Chondrocyte (in vitro differentiated cells): Measurements from ENCODE around the gene HCN4. TPM values are rescaled to one million over a fixed set of nuclear protein-coding genes. Genes with fewer than 3 reads are reported as not detected.

Experiments used
- DNase-seq: peaks from one replicate; pipeline ENCODE4 v3.0.0; 2021; ENCODE audit warnings: mixed read lengths, low spot score
- H3K27ac Mint-ChIP-seq: one replicate; pipeline ENCODE4 v1.8.0; 2021; ENCODE audit warnings: mild to moderate bottlenecking, moderate library complexity, mixed read lengths; ENCODE audit not compliant: unreplicated experiment
- H3K27me3 Mint-ChIP-seq: 2 replicates; pipeline ENCODE4 v1.8.0; 2021; ENCODE audit warnings: low read depth, mixed read lengths
- H3K36me3 Mint-ChIP-seq: 2 replicates; pipeline ENCODE4 v1.8.0; 2021; ENCODE audit warnings: low read depth, mixed read lengths
- H3K4me1 Mint-ChIP-seq: 2 replicates; pipeline ENCODE4 v1.8.0; 2021; ENCODE audit warnings: low read depth, mild to moderate bottlenecking, mixed read lengths
- H3K4me3 Mint-ChIP-seq: one replicate; pipeline ENCODE4 v1.8.0; 2021; ENCODE audit warnings: mild to moderate bottlenecking, moderate library complexity, mixed read lengths; ENCODE audit not compliant: unreplicated experiment
- H3K9me3 Mint-ChIP-seq: 2 replicates; pipeline ENCODE4 v1.8.0; 2021; ENCODE audit warnings: low read depth, mixed read lengths
- total RNA-seq: library from RNA; stranded (reverse); gene quantifications from 3 replicates; pipeline ENCODE4 v1.2.1, GENCODE V29; 2021
- TF ChIP-seq, protein P1 (sequence below): fragments of 200-600 bp; sonication (generic); IDR thresholded peaks from 2 replicates; pipeline ENCODE4 v1.5.0; 2021; ENCODE audit warnings: antibody characterized with exemption, mild to moderate bottlenecking, moderate library complexity

The HCN4 gene
- total RNA-seq, 1 donor from 2014 or later, result 0.05 TPM

DNA sequence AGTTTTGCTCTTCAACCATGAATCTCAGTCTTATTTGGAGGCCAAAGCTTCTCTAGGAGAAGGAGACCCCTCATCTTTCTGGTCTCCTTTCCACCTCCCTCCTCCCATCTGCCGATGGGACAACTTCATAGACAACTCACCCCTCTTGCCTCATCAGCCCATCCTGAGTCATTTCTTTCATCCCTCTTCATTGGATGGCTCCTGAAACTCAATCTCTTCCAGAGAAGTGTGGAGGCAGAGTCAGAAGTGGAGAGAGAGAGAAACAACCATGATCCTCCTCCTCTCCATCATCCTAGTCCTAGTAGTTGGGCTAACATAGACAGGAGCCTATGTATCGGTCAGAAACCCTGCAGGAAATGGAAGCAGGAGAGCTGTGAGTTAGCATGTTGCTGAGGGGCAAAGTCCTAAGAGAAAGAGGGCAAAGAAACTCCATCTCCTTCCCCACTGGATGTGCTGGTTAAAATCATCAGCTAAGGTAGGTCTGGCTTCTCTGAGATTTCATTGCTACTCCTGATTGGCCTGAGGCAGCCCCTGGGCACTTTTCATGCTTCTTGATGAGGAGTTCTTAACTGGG, 21.3 kb upstream of the HCN4 start:
- Mint-ChIP-seq H3K4me3 (no peak overlapping the region), H3K27me3 (peaks cover 40% of the 10 kb centered on the region), H3K27ac (no peak overlapping the region), H3K4me1 (peaks cover 4% of the 10 kb centered on the region), H3K9me3 (no peaks in the 10 kb centered on the region), H3K36me3 (no peaks in the 10 kb centered on the region)
- TF ChIP-seq, protein P1, sequence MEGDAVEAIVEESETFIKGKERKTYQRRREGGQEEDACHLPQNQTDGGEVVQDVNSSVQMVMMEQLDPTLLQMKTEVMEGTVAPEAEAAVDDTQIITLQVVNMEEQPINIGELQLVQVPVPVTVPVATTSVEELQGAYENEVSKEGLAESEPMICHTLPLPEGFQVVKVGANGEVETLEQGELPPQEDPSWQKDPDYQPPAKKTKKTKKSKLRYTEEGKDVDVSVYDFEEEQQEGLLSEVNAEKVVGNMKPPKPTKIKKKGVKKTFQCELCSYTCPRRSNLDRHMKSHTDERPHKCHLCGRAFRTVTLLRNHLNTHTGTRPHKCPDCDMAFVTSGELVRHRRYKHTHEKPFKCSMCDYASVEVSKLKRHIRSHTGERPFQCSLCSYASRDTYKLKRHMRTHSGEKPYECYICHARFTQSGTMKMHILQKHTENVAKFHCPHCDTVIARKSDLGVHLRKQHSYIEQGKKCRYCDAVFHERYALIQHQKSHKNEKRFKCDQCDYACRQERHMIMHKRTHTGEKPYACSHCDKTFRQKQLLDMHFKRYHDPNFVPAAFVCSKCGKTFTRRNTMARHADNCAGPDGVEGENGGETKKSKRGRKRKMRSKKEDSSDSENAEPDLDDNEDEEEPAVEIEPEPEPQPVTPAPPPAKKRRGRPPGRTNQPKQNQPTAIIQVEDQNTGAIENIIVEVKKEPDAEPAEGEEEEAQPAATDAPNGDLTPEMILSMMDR, result no peak
- DNase-seq, result no peak

DNA sequence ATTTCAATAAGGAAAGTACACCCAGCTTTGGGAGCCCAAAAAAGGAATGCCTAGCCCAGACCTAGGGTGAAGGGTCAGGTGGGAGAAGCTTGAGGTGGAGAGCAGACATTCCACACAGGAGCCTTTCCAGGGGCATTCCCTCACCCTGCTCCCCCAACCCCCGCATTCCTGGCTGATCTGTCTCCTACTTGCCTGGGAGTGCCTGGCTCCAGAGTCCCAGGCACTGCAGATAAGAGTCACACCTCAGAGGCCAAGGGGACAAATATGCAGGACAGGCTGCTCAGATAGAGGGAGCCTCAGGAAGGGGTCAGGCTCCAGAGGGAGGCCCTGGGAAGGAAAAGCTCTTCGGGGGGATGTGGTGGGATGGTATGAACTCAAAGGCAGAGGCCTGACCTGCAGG, 20.8 kb upstream of the HCN4 start:
- Mint-ChIP-seq H3K27ac (no peak overlapping the region), H3K4me3 (no peak overlapping the region), H3K4me1 (peaks cover 4% of the 10 kb centered on the region), H3K9me3 (no peaks in the 10 kb centered on the region), H3K36me3 (no peaks in the 10 kb centered on the region), H3K27me3 (peaks cover 40% of the 10 kb centered on the region)
- TF ChIP-seq, protein P1, result no peak
- no peak for DNase-seq

DNA sequence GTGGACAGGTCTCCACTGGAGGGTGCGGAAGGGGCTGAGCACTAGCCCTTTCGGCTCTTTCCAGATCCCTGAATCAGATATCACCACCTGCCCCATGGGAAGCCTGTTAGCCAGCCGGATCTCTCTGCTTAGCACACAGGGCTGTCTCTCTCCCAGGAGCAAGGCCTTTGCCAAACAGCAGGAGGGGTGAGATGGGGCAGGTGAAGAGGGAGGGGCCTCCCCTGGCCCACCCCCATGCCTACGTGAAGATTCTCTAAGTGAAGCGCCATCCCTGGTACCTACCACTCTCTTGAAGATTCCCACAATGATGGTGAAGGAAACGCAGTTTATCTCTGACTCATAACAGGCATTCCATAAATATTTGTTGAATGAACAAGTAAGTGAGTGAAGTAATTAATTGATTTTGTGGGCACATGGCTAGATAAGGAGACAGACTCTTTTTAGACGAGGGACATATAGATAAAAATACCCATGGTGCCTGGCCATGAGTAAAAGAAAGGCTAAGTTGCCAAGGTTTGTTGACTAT, 19.6 kb upstream of the HCN4 start:
- TF ChIP-seq, protein P1, result no peak
- peaks cover 3% of the 10 kb centered on the region for H3K36me3 Mint-ChIP-seq
- peaks cover 35% of the 10 kb centered on the region for H3K27me3 Mint-ChIP-seq
- H3K9me3 Mint-ChIP-seq, result no peaks in the 10 kb centered on the region
- no peak for DNase-seq
- no peak overlapping the region for H3K4me3 Mint-ChIP-seq
- no peak overlapping the region for H3K27ac Mint-ChIP-seq
- peaks cover 4% of the 10 kb centered on the region for H3K4me1 Mint-ChIP-seq

DNA sequence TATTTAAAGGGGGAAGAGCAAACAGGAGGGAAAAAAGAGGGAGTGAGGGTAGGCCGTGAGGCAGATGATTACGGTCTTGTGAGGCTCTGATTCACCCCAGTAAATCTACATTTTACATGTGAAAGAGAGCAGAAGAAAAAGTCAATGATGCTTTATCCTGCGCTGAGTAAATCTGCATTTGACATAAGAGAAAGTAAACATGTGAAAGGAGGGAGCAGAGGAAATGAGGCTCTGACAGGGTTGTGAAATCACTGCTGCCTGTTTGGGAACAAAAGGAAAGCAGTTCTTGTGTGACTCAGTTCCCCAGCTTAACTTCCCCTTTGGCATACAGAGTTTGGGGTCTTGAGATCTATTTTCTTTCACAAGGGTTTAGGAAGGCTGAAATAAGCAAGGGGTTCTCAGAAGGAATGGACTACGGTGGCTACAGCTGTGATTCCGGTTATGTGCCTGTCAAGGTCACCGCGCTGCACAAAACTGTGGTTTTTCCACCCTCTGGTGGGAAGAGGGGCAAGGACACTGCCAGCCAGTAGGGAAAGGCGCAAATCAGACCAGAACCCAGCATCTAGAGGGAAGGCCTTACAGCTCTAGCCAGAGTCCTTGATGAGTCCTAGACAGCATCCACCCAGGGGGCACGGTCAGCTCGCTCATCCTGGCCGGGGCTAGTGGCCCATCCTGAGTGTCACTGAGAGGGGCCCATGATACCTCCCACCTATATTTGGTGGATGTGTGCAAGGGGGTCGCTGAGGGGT, 18.9 kb upstream of the HCN4 start:
- H3K36me3 Mint-ChIP-seq, result peaks cover 3% of the 10 kb centered on the region
- peaks cover 4% of the 10 kb centered on the region for H3K4me1 Mint-ChIP-seq
- TF ChIP-seq, protein P1, result no peak
- no peak for DNase-seq
- H3K27me3 Mint-ChIP-seq, result peaks cover 37% of the 10 kb centered on the region
- no peak overlapping the region for H3K4me3 Mint-ChIP-seq
- no peaks in the 10 kb centered on the region for H3K9me3 Mint-ChIP-seq
- no peak overlapping the region for H3K27ac Mint-ChIP-seq

DNA sequence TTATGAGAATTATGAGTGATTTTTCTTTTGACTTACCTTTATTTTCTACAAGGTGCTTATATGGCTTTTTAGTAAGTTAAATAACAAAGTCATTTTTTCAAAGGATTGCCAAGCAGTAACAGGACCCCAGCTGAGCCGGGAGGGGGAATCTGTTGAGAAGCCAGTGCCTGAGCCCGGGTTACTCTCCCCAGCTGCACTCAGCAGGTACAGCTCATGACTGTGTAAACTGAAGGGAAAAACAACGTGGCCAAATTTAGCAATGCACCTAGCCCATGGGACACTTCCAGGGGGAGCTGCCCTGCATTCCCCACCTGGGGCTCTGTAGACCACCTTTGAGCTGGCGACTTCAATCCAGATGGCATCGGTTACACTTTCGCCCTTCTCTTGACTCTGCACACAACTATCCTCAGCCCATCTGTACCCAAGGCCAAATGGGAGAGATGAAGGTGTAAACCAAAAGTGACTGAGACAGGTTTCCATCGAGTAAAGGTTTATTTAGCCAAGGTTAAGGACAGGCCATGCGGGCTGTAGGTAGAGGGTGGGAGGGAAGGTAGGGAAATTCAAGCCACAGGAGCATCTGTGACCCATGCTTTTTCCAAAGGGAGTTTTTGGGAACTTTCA, 18.2 kb upstream of the HCN4 start:
- Mint-ChIP-seq H3K9me3 (no peaks in the 10 kb centered on the region), H3K27me3 (peaks cover 36% of the 10 kb centered on the region), H3K27ac (no peak overlapping the region), H3K36me3 (peaks cover 3% of the 10 kb centered on the region), H3K4me3 (no peak overlapping the region), H3K4me1 (peaks cover 4% of the 10 kb centered on the region)
- DNase-seq, result no peak
- TF ChIP-seq, protein P1, result no peak
